Panc1 (cell line): ENCODE measurements around the gene UCHL3. TPM values are rescaled to one million over a fixed set of nuclear protein-coding genes. Genes with fewer than 3 reads are reported as not detected.

ENCODE experiments used
- ATAC-seq: fragments of 200-7000 bp; cut with Tn5 transposase; 2 replicates; pipeline ENCODE4 v1.9.1; 2020; ENCODE audit warnings: mild to moderate bottlenecking, moderate library complexity
- BruUV-seq: library from RNA; stranded (reverse); fragments of 400-500 nt; replicated peaks from 2 replicates; lab custom pipeline; 2021; lab: Mats Ljungman, UMichigan
- CTCF ChIA-PET: fragments of 300-600 bp; sonication (Branson Sonifier 250); formaldehyde crosslinking; loops from one replicate; lab custom pipeline; 2022; ENCODE audit warnings: antibody characterized with exemption; lab: Charles Lee
- POLR2A ChIA-PET: fragments of 300-600 bp; sonication (Branson Sonifier 250); formaldehyde crosslinking; loops from one replicate; lab custom pipeline; 2022; ENCODE audit warnings: antibody characterized with exemption; lab: Charles Lee
- DNase-seq: peaks from one replicate; pipeline ENCODE4 v3.0.0-alpha.2; 2010; ENCODE audit warnings: low read depth, low spot score
- H3K27ac ChIP-seq: 2 replicates; pipeline ENCODE4 v1.5.1; 2011; ENCODE audit warnings: mild to moderate bottlenecking, low read length, inconsistent platforms
- H3K27me3 ChIP-seq: fragments of 200-500 bp; sonication (Bioruptor generic); 2 replicates; pipeline ENCODE4 v1.6.0; 2014; ENCODE audit warnings: low read length, inconsistent platforms; ENCODE audit not compliant: control insufficient read depth, insufficient read depth
- H3K36me3 ChIP-seq: fragments of 200-500 bp; sonication (Bioruptor generic); 2 replicates; pipeline ENCODE4 v1.5.1; 2014; ENCODE audit warnings: inconsistent platforms, mild to moderate bottlenecking, low read length, moderate library complexity; ENCODE audit not compliant: control insufficient read depth, insufficient read depth
- H3K4me1 ChIP-seq: 2 replicates; pipeline ENCODE4 v1.5.1; 2011; ENCODE audit warnings: inconsistent platforms, mild to moderate bottlenecking, low read length, moderate library complexity; ENCODE audit not compliant: control insufficient read depth, insufficient read depth
- H3K4me3 ChIP-seq, 2 experiments: 2 replicates each; pipeline ENCODE4 v1.5.1; 2011 to 2012; ENCODE audit warnings: low read depth in 2 of 2, low read length in 2 of 2, mild to moderate bottlenecking in 2 of 2, inconsistent platforms in 1 of 2, moderate library complexity in 1 of 2
- H3K9me3 ChIP-seq: fragments of 200-500 bp; sonication (Bioruptor generic); 2 replicates; pipeline ENCODE4 v1.5.1; 2014; ENCODE audit warnings: low read depth, mild to moderate bottlenecking, inconsistent platforms, low read length, moderate library complexity; ENCODE audit not compliant: control insufficient read depth, insufficient read depth
- POLR2AphosphoS5 ChIP-seq: IDR thresholded peaks from 2 replicates; pipeline ENCODE4 v1.6.1; 2012; ENCODE audit warnings: mild to moderate bottlenecking, low read depth, low read length, moderate library complexity
- SIN3A ChIP-seq: IDR thresholded peaks from 2 replicates; pipeline ENCODE4 v1.6.1; 2012; ENCODE audit warnings: low read depth, mild to moderate bottlenecking, low read length, moderate library complexity, borderline replicate concordance; ENCODE audit not compliant: insufficient read depth
- TCF7L2 ChIP-seq: IDR thresholded peaks from 2 replicates; pipeline ENCODE4 v1.6.1; 2011; ENCODE audit warnings: mild to moderate bottlenecking, low read depth, low read length, inconsistent platforms
- in situ Hi-C: cut with HindIII; loops from 2 replicates; pipeline ENCODE4 v1.10.0; 2016; ENCODE audit warnings: low sequenced_read_pairs, low pct_unique_long_range_greater_than_20kb
- intact Hi-C: fragments of 100-400 bp; cut with micrococcal nuclease; formaldehyde crosslinking; loops from one replicate; pipeline ENCODE4 v1.10.0; 2022; ENCODE audit not compliant: unreplicated experiment
- total RNA-seq: library from RNA; stranded (reverse); gene quantifications from one replicate; pipeline ENCODE4 v1.2.1, GENCODE V29; 2021; ENCODE audit not compliant: unreplicated experiment
- TF ChIP-seq, protein P1 (sequence below): fragments of 450-650 bp; IDR thresholded peaks from 2 replicates; pipeline ENCODE4 v1.5.1; 2017; ENCODE audit warnings: mild to moderate bottlenecking
- TF ChIP-seq, protein P2 (sequence below), 2 experiments: IDR thresholded peaks; 2 replicates each; pipeline ENCODE4 v1.6.1; 2011 to 2012; ENCODE audit warnings: low read depth in 2 of 2, control low read depth in 1 of 2, low read length in 1 of 2, mild to moderate bottlenecking in 1 of 2, moderate library complexity in 1 of 2; ENCODE audit not compliant: insufficient read depth in 1 of 2

The UCHL3 gene
- total RNA-seq, 1 experiment from 2014 or later: 29.3 TPM

DNA sequence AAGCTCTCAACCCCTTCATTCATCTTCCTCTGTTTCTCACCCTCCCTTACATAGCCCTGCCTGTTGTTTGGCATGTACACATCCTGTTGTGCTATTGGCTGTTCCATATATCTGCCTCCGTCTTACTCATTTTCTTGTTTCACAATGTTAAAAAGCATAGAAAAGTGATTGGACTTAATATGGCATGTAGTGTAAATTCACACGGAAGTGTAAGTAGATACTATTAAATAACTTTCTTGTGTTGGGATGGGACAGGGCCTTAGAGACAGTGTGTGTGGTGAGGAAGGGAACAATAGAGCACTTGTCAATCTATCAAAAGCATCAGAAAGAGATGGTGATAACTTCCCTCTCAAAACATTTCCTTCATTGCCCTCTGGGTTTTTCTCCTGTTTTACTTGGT lies 98.9 kb downstream of the UCHL3 start:
- ATAC-seq: no peak
- no peak overlapping the region for H3K27ac ChIP-seq
- ChIA-PET CTCF (no interaction called here), POLR2A (no interaction called here)
- no peaks in the 10 kb centered on the region for H3K4me1 ChIP-seq
- H3K36me3 ChIP-seq: no peaks in the 10 kb centered on the region
- no peak overlapping the region for H3K4me3 ChIP-seq
- in situ Hi-C loops: no loop called here
- no peak for DNase-seq
- H3K9me3 ChIP-seq: no peaks in the 10 kb centered on the region
- TF ChIP-seq SIN3A (no peak), POLR2AphosphoS5 (no peak), TCF7L2 (no peak)
- TF ChIP-seq, protein P1, sequence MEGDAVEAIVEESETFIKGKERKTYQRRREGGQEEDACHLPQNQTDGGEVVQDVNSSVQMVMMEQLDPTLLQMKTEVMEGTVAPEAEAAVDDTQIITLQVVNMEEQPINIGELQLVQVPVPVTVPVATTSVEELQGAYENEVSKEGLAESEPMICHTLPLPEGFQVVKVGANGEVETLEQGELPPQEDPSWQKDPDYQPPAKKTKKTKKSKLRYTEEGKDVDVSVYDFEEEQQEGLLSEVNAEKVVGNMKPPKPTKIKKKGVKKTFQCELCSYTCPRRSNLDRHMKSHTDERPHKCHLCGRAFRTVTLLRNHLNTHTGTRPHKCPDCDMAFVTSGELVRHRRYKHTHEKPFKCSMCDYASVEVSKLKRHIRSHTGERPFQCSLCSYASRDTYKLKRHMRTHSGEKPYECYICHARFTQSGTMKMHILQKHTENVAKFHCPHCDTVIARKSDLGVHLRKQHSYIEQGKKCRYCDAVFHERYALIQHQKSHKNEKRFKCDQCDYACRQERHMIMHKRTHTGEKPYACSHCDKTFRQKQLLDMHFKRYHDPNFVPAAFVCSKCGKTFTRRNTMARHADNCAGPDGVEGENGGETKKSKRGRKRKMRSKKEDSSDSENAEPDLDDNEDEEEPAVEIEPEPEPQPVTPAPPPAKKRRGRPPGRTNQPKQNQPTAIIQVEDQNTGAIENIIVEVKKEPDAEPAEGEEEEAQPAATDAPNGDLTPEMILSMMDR: no peak
- TF ChIP-seq, protein P2, sequence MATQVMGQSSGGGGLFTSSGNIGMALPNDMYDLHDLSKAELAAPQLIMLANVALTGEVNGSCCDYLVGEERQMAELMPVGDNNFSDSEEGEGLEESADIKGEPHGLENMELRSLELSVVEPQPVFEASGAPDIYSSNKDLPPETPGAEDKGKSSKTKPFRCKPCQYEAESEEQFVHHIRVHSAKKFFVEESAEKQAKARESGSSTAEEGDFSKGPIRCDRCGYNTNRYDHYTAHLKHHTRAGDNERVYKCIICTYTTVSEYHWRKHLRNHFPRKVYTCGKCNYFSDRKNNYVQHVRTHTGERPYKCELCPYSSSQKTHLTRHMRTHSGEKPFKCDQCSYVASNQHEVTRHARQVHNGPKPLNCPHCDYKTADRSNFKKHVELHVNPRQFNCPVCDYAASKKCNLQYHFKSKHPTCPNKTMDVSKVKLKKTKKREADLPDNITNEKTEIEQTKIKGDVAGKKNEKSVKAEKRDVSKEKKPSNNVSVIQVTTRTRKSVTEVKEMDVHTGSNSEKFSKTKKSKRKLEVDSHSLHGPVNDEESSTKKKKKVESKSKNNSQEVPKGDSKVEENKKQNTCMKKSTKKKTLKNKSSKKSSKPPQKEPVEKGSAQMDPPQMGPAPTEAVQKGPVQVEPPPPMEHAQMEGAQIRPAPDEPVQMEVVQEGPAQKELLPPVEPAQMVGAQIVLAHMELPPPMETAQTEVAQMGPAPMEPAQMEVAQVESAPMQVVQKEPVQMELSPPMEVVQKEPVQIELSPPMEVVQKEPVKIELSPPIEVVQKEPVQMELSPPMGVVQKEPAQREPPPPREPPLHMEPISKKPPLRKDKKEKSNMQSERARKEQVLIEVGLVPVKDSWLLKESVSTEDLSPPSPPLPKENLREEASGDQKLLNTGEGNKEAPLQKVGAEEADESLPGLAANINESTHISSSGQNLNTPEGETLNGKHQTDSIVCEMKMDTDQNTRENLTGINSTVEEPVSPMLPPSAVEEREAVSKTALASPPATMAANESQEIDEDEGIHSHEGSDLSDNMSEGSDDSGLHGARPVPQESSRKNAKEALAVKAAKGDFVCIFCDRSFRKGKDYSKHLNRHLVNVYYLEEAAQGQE (IDR thresholded peaks at IDR 0.05; ENCODE audit: insufficient read depth in 1 of 2, low read depth in 2 of 2, low read length in 1 of 2): no peak
- BruUV-seq: no TSS peak
- no peaks in the 10 kb centered on the region for H3K27me3 ChIP-seq
- intact Hi-C loops: no loop called here

- POLR2A ChIA-PET: no interaction called here
- no TSS peak for BruUV-seq
- Histone ChIP-seq H3K36me3 (no peaks in the 10 kb centered on the region), H3K27ac (no peak overlapping the region), H3K9me3 (no peaks in the 10 kb centered on the region), H3K4me1 (no peaks in the 10 kb centered on the region), H3K27me3 (no peaks in the 10 kb centered on the region), H3K4me3 (no peak overlapping the region)
- intact Hi-C loops: no loop called here
- CTCF ChIA-PET: no interaction called here
- ATAC-seq (no peak), DNase-seq (no peak)
- no peak for TF ChIP-seq POLR2AphosphoS5
- TF ChIP-seq TCF7L2: no peak
- TF ChIP-seq SIN3A: no peak
- TF ChIP-seq, protein P2 (IDR thresholded peaks at IDR 0.05; ENCODE audit: insufficient read depth in 1 of 2, low read depth in 2 of 2, low read length in 1 of 2): no peak
- TF ChIP-seq, protein P1: no peak
- in situ Hi-C loops: no loop called here
These were observed 101.4 kb downstream of the UCHL3 start for GRCh38 chr13:75651013-75651412.
